ENCODE results near the gene FOSL2.

Gene FOSL2

GRCh38 chr2:28397043-28397381, 4.4 kb downstream of the FOSL2 start:
- no peak for DNase-seq

GRCh38 chr2:28398101-28398834, 5.6 kb downstream of the FOSL2 start:
- DNase-seq: no peak

GRCh38 chr2:28399289-28399688, 6.6 kb downstream of the FOSL2 start:
- DNase-seq: no peak

DNA sequence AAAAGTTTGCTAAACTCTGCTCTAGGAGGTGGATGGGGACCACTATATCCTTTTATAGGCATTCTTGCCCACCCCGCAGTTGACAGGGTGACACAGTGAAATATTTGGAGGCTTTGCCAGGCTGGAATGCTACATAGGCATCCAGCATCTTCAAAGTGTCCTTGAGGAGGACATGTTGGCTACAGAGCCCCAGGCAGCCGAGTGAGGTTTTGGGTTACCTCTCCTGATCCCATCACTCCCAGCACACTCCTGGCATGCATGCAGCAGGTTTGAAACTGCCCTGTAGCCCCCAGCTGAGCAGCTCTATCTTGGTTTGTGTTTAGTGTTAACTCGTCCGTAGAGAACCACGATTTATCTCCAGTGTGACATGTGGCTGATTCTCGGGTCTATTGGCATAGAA, 7.3 kb downstream of the FOSL2 start:
- no peak for DNase-seq

GRCh38 chr2:28400419-28400818, 7.8 kb downstream of the FOSL2 start:
- no peak for DNase-seq

DNA sequence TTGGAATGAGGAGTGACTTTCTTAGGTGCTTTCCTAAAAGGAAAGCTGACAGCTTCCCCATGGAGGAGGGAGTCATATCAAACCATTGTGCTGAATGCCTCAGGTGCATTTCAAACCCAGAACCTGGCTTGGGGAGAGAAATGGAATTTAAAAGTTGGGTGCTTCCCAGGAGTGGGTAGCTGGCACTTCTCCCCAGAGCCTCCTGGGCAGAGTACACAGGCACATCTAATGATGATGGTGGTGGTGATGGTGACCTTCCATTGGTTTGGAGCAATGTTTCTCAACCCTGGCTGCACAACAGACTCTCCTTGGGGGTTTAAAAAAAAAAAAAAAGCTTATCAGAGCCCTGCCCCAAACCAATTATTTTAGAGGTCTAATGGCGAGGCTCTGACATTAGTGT, 8.3 kb downstream of the FOSL2 start:
- DNase-seq: no peak

GRCh38 chr2:28401411-28401810, 8.8 kb downstream of the FOSL2 start:
- DNase-seq: no peak

- no peak for DNase-seq
Observed at GRCh38 chr2:28401948-28402550, 9.4 kb downstream of the FOSL2 start.

DNA sequence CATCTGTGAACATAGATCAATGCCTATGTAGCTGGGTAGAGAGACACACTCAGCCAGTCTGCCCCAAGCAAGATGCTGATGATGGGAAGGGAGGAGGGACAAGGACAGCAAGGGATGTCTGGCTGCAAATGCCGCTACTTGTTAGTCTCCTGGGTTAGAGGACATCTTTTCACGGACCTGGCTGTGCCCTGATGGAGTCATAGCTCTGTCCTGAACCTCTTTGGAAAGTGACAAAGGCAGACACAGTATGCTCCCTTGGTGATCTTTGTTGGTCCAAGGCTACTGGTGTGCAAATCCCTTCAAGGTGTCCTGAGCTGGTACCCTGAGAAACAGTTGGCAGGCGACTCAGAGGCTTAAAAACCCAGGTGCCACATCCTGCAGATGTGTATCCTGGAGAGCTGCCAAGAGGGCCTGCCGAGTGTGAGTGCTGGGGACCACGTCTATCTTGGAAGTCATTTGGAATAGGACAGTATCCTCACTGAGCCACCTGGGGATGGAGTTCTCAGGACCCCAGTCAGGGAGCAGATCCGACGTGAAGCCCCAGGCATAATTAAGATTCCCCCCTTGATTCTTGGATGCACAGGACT, 10.8 kb downstream of the FOSL2 start:
- no peak for DNase-seq

DNA sequence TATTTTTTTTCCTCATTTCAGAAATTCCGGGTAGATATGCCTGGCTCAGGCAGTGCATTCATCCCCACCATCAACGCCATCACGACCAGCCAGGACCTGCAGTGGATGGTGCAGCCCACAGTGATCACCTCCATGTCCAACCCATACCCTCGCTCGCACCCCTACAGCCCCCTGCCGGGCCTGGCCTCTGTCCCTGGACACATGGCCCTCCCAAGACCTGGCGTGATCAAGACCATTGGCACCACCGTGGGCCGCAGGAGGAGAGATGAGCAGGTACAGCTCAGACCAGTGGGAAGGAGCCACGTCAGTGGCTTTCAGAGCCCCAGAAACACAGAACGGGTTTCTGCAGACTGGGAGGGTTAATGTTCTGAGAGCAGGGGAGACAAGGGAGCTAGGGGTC, 11.4 kb downstream of the FOSL2 start:
- no peak for DNase-seq

DNA sequence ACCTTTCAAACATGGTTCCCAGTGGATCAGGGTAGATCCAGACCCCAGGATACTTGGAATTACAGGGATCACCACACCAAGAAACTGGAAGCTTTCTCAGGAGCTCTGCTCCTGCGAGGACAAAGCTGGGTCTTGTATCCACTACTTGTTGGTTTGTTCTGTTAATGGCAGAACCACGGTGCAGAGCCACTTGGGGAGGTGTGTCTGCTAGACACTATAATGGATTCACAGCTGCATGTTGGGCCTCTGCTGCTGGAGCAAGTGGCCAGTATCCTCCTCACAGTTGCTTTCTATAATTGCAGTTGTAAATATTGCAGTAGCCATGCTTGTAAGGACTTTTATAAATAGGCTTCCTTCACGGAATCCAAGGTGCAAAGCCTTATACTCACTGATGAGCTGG, 12.9 kb downstream of the FOSL2 start:
- no peak for DNase-seq

DNA sequence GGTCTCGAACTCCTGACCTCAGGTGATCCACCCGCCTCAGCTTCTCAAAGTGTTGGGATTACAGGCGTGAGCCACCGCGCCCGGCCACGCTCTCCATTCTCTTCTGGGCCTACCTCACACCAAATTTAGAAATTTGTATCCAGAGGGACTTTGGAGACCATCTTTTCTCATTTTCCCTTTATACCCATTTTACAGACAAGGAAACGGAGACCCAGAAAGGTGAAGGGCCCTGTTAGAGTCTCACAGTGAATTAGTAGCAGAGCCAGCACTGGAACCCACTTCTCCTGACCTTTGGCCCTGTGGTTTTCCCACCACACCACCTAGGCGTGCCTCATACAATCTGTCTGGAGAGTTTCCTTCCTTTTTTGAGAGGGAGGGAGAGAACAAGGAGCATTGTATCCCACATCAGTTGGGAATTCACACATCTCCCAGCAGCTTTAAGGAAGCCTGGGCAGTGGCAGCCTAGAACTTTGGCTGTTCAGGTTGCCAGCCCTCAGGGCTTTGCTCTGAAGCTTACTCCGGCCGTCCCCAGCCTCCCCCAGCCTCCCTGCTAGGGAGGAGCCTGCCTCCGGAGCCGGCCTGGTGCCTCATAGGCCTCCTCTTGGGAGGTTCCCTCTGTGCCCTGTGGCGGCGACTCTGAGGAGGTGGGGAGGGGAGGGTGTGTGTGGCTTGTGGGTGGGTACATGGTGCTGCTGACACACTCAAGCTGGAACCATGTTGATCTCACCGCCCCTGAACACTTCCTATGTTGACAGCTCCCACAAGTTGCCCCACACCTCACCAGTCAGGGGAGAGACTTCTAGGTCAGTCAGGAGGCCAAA, 13.8 kb downstream of the FOSL2 start:
- DNase-seq: peak; percentile 55

DNA sequence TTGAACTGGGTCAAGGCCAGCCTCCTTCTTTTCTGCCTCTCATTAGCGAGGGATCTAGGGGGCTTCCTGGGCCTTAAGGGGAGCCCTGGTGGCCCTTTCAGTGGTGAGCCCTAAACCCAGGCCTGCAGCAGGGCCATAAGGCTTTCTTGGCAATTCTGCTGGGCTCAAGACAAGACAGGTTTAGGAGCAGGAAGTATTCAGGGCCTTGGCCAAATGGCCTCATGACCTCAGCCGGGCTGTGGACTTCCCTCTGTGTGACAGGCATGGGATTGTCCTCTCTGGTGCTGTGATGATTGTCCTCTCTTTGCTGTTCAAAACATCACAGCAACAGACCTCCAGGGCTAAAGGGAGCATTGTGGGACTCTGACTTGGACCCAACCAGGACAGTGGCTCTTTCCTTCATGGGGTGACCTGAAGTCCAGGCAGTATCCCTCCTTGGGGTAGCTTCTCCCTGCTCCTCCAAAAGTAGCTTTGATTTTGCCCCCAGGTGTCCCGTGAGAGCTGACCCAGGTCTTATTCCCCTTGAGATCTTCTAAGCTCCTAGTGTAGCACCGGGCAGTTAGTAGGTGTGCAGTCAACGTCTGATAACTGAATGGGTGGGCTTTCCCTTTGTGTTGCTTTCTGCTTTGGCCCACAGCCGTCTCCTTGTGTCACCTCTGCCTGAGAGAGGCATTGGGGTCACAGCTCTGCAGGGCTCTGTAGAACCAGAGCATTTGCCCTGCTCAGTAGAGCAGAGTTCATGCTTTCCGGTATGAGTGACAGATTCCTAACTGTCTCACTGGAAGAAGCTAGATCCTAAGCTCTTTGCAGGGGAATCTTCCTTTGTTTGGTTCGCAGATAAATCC, 14.7 kb downstream of the FOSL2 start:
- no peak for DNase-seq

DNA sequence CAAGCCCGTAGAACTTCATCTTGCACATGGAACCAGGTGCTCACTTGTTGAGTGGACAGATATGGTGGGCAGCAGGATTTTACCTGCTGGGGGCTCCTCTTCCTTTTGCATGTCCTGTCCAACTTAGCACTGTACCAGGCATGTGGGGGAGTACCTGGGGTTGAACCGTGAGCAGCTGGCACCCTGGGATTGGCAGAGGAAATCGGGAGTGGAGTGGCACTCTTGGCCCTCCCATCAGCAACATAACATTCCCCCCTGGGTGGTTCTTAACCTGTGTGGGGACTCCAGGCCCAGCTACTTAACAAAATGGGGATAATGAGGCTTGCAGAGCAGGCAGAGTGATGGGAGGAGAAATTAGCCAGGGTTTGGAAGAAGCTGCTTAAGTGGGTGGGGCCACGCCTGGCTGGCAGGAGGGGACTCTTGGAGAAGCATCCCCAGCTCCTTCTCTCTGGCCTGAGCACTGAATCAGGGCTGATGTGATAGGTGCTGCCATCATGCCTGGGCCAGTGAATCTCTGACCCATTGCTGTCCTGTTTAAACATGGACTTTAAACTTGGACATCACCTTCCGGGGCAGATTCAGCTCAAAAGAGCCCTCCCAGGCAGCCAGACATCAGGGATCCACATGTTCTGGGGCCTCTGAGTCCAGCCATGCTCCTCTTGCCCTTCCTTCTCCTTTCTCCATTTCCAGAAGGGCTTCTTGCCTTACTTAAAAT, 15.5 kb downstream of the FOSL2 start:
- no peak for DNase-seq

- peak; percentile 64 for DNase-seq
Observed at GRCh38 chr2:28408764-28409599, 16.3 kb downstream of the FOSL2 start.

- DNase-seq: no peak
Observed at GRCh38 chr2:28411166-28411755, 18.6 kb downstream of the FOSL2 start.

DNA sequence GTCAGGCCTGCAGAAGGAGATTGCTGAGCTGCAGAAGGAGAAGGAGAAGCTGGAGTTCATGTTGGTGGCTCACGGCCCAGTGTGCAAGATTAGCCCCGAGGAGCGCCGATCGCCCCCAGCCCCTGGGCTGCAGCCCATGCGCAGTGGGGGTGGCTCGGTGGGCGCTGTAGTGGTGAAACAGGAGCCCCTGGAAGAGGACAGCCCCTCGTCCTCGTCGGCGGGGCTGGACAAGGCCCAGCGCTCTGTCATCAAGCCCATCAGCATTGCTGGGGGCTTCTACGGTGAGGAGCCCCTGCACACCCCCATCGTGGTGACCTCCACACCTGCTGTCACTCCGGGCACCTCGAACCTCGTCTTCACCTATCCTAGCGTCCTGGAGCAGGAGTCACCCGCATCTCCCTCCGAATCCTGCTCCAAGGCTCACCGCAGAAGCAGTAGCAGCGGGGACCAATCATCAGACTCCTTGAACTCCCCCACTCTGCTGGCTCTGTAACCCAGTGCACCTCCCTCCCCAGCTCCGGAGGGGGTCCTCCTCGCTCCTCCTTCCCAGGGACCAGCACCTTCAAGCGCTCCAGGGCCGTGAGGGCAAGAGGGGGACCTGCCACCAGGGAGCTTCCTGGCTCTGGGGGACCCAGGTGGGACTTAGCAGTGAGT, 19.4 kb downstream of the FOSL2 start:
- DNase-seq: no peak

GRCh38 chr2:28412625-28413151, 20.0 kb downstream of the FOSL2 start:
- DNase-seq: no peak

DNA sequence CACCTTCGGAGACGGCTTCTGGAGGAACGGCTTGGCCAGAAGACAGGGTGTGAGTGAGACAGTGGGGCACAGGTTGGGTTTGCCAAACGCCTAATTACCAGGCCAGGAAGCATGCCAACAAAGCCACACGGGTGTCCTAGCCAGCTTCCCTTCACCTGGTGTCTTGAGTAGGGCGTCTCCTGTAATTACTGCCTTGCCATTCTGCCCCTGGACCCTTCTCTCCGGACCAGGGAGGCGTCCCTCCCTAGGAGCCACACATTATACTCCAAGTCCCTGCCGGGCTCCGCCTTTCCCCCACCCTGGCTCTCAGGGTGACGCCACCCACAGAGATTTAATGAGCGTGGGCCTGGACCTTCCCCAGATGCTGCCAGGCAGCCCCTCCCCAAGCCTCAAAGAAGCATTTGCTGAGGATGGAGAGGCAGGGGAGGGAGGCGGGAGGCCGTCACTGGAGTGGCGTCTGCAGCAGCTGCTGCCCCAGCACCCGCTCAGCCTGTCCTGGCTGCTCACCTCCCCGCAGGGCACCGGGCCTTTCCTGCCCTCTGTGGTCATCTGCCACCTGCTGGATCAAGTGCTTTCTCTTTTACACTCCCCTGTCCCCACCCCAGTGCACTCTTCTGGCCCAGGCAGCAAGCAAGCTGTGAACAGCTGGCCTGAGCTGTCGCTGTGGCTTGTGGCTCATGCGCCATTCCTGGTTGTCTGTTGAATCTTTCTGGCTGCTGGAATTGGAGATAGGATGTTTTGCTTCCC, 20.7 kb downstream of the FOSL2 start:
- no peak for DNase-seq

Data from stimulated activated CD4-positive, alpha-beta T cell treated with anti-CD3 and anti-CD28 coated beads, Interleukin-4, amount 100 ng/mL, for 24 hours (primary cell).